A549 (cell line): ENCODE data around the gene ATG9A. TPM values are rescaled to one million over a fixed set of nuclear protein-coding genes. Genes with fewer than 3 reads are reported as not detected.

Experiments
- BHLHE40 ChIP-seq: IDR thresholded peaks from 2 replicates; pipeline ENCODE4 v1.6.1; 2012; ENCODE audit warnings: low read depth, low read length, inconsistent platforms
- CBX2 ChIP-seq: fragments of 200-600 bp; sonication (generic); IDR thresholded peaks from 2 replicates; pipeline ENCODE4 v1.6.1; 2016; ENCODE audit warnings: low read depth, mild to moderate bottlenecking, borderline replicate concordance
- CBX8 ChIP-seq: fragments of 200-600 bp; sonication (generic); IDR thresholded peaks from 2 replicates; pipeline ENCODE4 v1.6.1; 2016
- CHD2 ChIP-seq: fragments of 150-350 bp; IDR thresholded peaks from 2 replicates; pipeline ENCODE4 v1.6.1; 2014; ENCODE audit warnings: low read length; ENCODE audit not compliant: partially characterized antibody
- ESRRA ChIP-seq: fragments of 150-350 bp; IDR thresholded peaks from 2 replicates; pipeline ENCODE4 v1.6.1; 2014; ENCODE audit warnings: mild to moderate bottlenecking, low read length, borderline replicate concordance
- FOSB ChIP-seq: fragments of 250-450 bp; sonication (Bioruptor Pico); IDR thresholded peaks from 2 replicates; pipeline ENCODE4 v1.5.0; 2020; ENCODE audit warnings: mild to moderate bottlenecking, moderate library complexity
- FOSL2 ChIP-seq, 2 experiments: fragments of 450-650 bp in 1 of 2; fragments of >200 bp in 1 of 2; sonication (Bioruptor Twin) in 1 of 2; formaldehyde crosslinking; IDR thresholded peaks; 2 replicates each; pipeline versions ENCODE4 v1.5.0 to v1.6.1; 2016 to 2020; ENCODE audit warnings: mild to moderate bottlenecking in 1 of 2, moderate library complexity in 1 of 2
- HOXB13 ChIP-seq: fragments of 250-450 bp; sonication (Bioruptor Pico); IDR thresholded peaks from 2 replicates; pipeline ENCODE4 v1.5.0; 2020; ENCODE audit warnings: low read depth, mild to moderate bottlenecking, moderate library complexity
- JUNB ChIP-seq: fragments of >200 bp; sonication (Bioruptor Twin); formaldehyde crosslinking; IDR thresholded peaks from 2 replicates; pipeline ENCODE4 v1.6.1; 2016
- KDM5A ChIP-seq: fragments of 200-600 bp; sonication (generic); IDR thresholded peaks from 2 replicates; pipeline ENCODE4 v1.6.1; 2016; ENCODE audit warnings: antibody characterized with exemption, mild to moderate bottlenecking
- MAFK ChIP-seq: fragments of 450-650 bp; IDR thresholded peaks from 2 replicates; pipeline ENCODE4 v1.6.1; 2014; ENCODE audit not compliant: partially characterized antibody
- MAZ ChIP-seq: fragments of 150-350 bp; IDR thresholded peaks from 2 replicates; pipeline ENCODE4 v1.6.1; 2014; ENCODE audit warnings: antibody characterized with exemption, low read depth, low read length, borderline replicate concordance
- MYC ChIP-seq: IDR thresholded peaks from 2 replicates; pipeline ENCODE4 v1.6.1; 2012; ENCODE audit warnings: mild to moderate bottlenecking, inconsistent platforms, low read length, improper control_type of control experiment, borderline replicate concordance
- NFE2L2 ChIP-seq: fragments of 150-350 bp; conservative IDR thresholded peaks from 2 replicates; pipeline ENCODE4 v1.6.1; 2014; ENCODE audit warnings: low read length
- PHF8 ChIP-seq: fragments of 200-600 bp; sonication (generic); IDR thresholded peaks from 2 replicates; pipeline ENCODE4 v1.6.1; 2016; ENCODE audit warnings: low read depth, mild to moderate bottlenecking, antibody characterized with exemption, moderate library complexity, borderline replicate concordance
- POLR2AphosphoS2 ChIP-seq: conservative IDR thresholded peaks from 2 replicates; pipeline ENCODE4 v1.6.1; 2012; ENCODE audit warnings: low read length, improper control_type of control experiment, inconsistent platforms
- RAD21 ChIP-seq, 2 experiments: fragments of >200 bp in 1 of 2; sonication (Bioruptor Twin) in 1 of 2; formaldehyde crosslinking in 1 of 2; IDR thresholded peaks in 1 of 2; conservative IDR thresholded peaks in 1 of 2; 2 replicates in 1 of 2; 3 replicates in 1 of 2; pipeline ENCODE4 v1.6.1; 2012 to 2018; ENCODE audit warnings: inconsistent platforms in 1 of 2
- RNF2 ChIP-seq: fragments of 200-600 bp; sonication (generic); IDR thresholded peaks from 2 replicates; pipeline ENCODE4 v1.6.1; 2016; ENCODE audit warnings: low read depth, mild to moderate bottlenecking, antibody characterized with exemption, moderate library complexity, borderline replicate concordance
- TP53 ChIP-seq: fragments of 250-450 bp; sonication (Bioruptor Pico); IDR thresholded peaks from 2 replicates; pipeline ENCODE4 v1.5.0; 2021; ENCODE audit warnings: mild to moderate bottlenecking, moderate library complexity
- ZNF302 ChIP-seq: fragments of 250-450 bp; sonication (Bioruptor Pico); IDR thresholded peaks from 2 replicates; pipeline ENCODE4 v1.9.0; 2021; ENCODE audit warnings: inconsistent platforms, mild to moderate bottlenecking, moderate library complexity
- polyA plus RNA-seq, 4 experiments: library from polyadenylated mRNA; depleted of rRNA in 3 of 4; stranded (reverse); fragments of >200 nt; fragmentation: RNase III in 1 of 4; extraction: RNeasy Plus Mini Kit Qiagen cat#74134 plus additional on column Dnase treatment in 1 of 4; gene quantifications; 2 replicates in 3 of 4; 3 replicates in 1 of 4; pipeline ENCODE4 v1.2.3, GENCODE V29; 2011 to 2017
- TF ChIP-seq, protein P1 (sequence below): fragments of 450-650 bp; IDR thresholded peaks from 2 replicates; pipeline ENCODE4 v1.6.1; 2014; ENCODE audit warnings: antibody characterized with exemption
- TF ChIP-seq, protein P2 (sequence below): IDR thresholded peaks from 2 replicates; pipeline ENCODE4 v1.6.1; 2012
- TF ChIP-seq, protein P3 (sequence below): fragments of >200 bp; sonication (Bioruptor Twin); formaldehyde crosslinking; IDR thresholded peaks from 3 replicates; pipeline ENCODE4 v1.6.1; 2016
- TF ChIP-seq, protein P4 (sequence below): fragments of 250-450 bp; sonication (Bioruptor Pico); IDR thresholded peaks from 2 replicates; pipeline ENCODE4 v1.5.0; 2021; ENCODE audit warnings: mild to moderate bottlenecking, moderate library complexity, borderline replicate concordance
- TF ChIP-seq, protein P5 (sequence below): fragments of 250-450 bp; sonication (Bioruptor Pico); IDR thresholded peaks from 2 replicates; pipeline ENCODE4 v1.5.0; 2020; ENCODE audit warnings: low read depth, mild to moderate bottlenecking, moderate library complexity
- TF ChIP-seq, protein P6 (sequence below): fragments of 150-350 bp; IDR thresholded peaks from 2 replicates; pipeline ENCODE4 v1.6.1; 2014; ENCODE audit warnings: low read depth, mild to moderate bottlenecking, low read length

Gene ATG9A
- polyA plus RNA-seq, 2 of the 4 experiments (the other 2 are of a cell fraction), result 41.9 to 75.2 TPM

DNA sequence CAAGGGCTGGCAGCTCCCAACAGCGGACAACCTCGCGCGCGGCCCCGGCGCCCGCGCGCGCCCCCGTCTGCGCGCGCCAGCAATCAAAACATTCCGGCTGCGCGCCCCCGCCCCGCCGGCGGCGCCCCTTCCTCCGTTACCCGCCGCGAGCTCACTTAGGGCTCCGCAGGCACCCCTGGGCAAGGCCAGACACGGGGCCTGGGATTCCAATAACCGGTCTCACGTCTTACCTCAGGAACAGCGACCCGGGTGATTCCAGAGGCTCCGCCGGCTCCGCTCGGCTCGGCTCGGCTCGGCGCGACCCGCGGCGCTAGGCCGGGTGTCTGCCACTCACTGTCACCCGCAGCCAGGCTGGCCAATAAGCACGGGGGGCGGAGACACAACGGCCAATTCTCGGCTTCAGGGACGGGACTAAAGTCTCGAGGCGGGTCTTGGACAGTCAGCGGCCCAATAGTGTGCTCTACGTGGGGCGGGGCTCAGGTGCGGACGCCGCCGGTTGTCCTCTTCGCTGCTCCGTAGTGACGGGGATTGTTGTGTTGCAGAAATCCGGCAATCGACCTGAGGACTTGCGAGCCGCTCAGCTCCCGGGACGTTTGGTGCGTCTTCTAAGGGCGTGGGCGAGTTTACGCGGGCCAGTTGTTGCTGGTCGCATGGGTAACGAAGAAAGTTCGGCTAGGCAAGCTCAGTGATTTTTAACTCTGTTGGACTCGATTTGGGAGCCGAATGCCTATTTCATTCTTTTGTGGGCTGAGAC is at the start of gene ATG9A, which contains the start of gene ANKZF1 (continued):
- TF ChIP-seq, protein P1, sequence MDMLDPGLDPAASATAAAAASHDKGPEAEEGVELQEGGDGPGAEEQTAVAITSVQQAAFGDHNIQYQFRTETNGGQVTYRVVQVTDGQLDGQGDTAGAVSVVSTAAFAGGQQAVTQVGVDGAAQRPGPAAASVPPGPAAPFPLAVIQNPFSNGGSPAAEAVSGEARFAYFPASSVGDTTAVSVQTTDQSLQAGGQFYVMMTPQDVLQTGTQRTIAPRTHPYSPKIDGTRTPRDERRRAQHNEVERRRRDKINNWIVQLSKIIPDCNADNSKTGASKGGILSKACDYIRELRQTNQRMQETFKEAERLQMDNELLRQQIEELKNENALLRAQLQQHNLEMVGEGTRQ, result no peak
- TF ChIP-seq ESRRA (no peak), HOXB13 (CRISPR knock-in tag) (0 out of 2 replicates have a peak, but pooled peaks have one; percentile 57), MAFK (no peak), TP53 (no peak), KDM5A (no peak; the same call in 1 of the 2 replicates), FOSL2 (IDR thresholded peaks at IDR 0.05) (no peak), FOSL2 (CRISPR knock-in tag; IDR thresholded peaks at IDR 0.05) (peak; percentile 0; the same call in 1 of the 2 replicates), FOSB (no peak), CHD2 (no peak), CBX2 (no peak), NFE2L2 (no peak), JUNB (no peak), BHLHE40 (no peak), RNF2 (no peak), POLR2AphosphoS2 (no peak), MYC (0 out of 2 replicates have a peak, but pooled peaks have one; percentile 23), RAD21 (conservative IDR thresholded peaks at IDR 0.05 in 1 of 2, IDR thresholded peaks at IDR 0.05 in 1 of 2) (no peak; a peak in 1 of 5 replicates), ZNF302 (CRISPR knock-in tag) (no peak), PHF8 (peak; percentile 88), CBX8 (no peak), MAZ (no peak)
- TF ChIP-seq, protein P2, sequence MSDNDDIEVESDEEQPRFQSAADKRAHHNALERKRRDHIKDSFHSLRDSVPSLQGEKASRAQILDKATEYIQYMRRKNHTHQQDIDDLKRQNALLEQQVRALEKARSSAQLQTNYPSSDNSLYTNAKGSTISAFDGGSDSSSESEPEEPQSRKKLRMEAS, result peak; percentile 52
- TF ChIP-seq, protein P3, sequence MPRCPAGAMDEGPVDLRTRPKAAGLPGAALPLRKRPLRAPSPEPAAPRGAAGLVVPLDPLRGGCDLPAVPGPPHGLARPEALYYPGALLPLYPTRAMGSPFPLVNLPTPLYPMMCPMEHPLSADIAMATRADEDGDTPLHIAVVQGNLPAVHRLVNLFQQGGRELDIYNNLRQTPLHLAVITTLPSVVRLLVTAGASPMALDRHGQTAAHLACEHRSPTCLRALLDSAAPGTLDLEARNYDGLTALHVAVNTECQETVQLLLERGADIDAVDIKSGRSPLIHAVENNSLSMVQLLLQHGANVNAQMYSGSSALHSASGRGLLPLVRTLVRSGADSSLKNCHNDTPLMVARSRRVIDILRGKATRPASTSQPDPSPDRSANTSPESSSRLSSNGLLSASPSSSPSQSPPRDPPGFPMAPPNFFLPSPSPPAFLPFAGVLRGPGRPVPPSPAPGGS, result 0 out of 3 replicates have a peak, but pooled peaks have one; percentile 49
- TF ChIP-seq, protein P4, sequence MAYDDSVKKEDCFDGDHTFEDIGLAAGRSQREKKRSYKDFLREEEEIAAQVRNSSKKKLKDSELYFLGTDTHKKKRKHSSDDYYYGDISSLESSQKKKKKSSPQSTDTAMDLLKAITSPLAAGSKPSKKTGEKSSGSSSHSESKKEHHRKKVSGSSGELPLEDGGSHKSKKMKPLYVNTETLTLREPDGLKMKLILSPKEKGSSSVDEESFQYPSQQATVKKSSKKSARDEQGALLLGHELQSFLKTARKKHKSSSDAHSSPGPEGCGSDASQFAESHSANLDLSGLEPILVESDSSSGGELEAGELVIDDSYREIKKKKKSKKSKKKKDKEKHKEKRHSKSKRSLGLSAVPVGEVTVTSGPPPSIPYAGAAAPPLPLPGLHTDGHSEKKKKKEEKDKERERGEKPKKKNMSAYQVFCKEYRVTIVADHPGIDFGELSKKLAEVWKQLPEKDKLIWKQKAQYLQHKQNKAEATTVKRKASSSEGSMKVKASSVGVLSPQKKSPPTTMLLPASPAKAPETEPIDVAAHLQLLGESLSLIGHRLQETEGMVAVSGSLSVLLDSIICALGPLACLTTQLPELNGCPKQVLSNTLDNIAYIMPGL, result no peak
- TF ChIP-seq, protein P5, sequence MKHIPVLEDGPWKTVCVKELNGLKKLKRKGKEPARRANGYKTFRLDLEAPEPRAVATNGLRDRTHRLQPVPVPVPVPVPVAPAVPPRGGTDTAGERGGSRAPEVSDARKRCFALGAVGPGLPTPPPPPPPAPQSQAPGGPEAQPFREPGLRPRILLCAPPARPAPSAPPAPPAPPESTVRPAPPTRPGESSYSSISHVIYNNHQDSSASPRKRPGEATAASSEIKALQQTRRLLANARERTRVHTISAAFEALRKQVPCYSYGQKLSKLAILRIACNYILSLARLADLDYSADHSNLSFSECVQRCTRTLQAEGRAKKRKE, result peak; percentile 80; the same call in 1 of the 2 replicates
- TF ChIP-seq, protein P6, sequence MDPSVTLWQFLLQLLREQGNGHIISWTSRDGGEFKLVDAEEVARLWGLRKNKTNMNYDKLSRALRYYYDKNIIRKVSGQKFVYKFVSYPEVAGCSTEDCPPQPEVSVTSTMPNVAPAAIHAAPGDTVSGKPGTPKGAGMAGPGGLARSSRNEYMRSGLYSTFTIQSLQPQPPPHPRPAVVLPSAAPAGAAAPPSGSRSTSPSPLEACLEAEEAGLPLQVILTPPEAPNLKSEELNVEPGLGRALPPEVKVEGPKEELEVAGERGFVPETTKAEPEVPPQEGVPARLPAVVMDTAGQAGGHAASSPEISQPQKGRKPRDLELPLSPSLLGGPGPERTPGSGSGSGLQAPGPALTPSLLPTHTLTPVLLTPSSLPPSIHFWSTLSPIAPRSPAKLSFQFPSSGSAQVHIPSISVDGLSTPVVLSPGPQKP, result no peak
- TF ChIP-seq, all 56 proteins: peak for 15
